GM23248 (cell line): ENCODE results near the gene ZNF644.
"Not testable (repeated sequence)": the region's sequence is repeated elsewhere in the genome, so short reads cannot be mapped to it uniquely, and the experiment has no call there.

Source experiments
- EZH2 ChIP-seq: fragments of 200-600 bp; sonication (generic); IDR thresholded peaks from 2 replicates; pipeline ENCODE4 v1.6.1; 2018; ENCODE audit warnings: antibody characterized with exemption, mild to moderate bottlenecking; ENCODE audit not compliant: insufficient read depth, poor library complexity, severe bottlenecking
- EZH2phosphoT487 ChIP-seq: fragments of 200-600 bp; sonication (generic); IDR thresholded peaks from 2 replicates; pipeline ENCODE4 v1.6.1; 2018; ENCODE audit warnings: antibody characterized with exemption, moderate library complexity, mild to moderate bottlenecking, low read depth; ENCODE audit not compliant: insufficient read depth

- TF ChIP-seq EZH2, EZH2phosphoT487: not testable (repeated sequence)
Measured at GRCh38 chr1:90891756-90892155, 130.1 kb downstream of the ZNF644 start.
